ENCODE results near the gene ADIPOR2. TPM values are rescaled to one million over a fixed set of nuclear protein-coding genes. Genes with fewer than 3 reads are reported as not detected.

ADIPOR2 gene
- total RNA-seq, 4 donors from 2014 or later: 75.1 to 119 (median 93.4) TPM

DNA sequence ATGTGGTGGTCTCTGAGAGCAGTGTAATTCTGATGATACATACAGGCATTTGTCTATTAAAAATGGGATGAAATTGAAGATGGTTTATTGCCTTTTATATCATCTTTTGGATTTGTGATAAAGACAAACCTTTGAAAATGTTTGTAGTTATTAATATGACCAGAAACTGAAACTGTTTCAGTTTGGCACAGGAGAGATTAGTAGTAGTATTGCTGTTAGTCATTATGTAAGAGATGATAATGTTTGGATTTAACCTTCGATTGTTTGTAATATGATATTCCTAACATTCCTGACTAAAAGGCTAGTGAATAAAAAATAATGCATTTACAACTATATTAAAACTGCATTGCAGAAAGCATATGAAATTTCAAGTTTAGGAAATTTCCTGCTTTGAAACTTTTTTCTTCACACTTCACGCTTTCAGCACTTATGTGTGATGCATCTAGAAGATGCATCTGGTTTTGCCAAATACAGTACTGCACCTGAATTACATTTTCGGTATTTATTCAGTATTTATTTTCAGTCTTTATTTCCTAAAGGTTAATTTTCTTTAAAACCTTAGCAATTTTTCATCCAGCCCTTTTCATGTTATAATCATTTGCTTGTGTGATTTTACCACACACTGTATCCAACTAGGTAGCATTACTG, 25.5 kb downstream of the ADIPOR2 start:
- ATAC-seq (ENCODE audit: low FRiP score) (no peak), DNase-seq (ENCODE audit: low spot score) (no peak)
- TF ChIP-seq, protein P1, sequence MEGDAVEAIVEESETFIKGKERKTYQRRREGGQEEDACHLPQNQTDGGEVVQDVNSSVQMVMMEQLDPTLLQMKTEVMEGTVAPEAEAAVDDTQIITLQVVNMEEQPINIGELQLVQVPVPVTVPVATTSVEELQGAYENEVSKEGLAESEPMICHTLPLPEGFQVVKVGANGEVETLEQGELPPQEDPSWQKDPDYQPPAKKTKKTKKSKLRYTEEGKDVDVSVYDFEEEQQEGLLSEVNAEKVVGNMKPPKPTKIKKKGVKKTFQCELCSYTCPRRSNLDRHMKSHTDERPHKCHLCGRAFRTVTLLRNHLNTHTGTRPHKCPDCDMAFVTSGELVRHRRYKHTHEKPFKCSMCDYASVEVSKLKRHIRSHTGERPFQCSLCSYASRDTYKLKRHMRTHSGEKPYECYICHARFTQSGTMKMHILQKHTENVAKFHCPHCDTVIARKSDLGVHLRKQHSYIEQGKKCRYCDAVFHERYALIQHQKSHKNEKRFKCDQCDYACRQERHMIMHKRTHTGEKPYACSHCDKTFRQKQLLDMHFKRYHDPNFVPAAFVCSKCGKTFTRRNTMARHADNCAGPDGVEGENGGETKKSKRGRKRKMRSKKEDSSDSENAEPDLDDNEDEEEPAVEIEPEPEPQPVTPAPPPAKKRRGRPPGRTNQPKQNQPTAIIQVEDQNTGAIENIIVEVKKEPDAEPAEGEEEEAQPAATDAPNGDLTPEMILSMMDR (IDR thresholded peaks at IDR 0.05): no peak

DNA sequence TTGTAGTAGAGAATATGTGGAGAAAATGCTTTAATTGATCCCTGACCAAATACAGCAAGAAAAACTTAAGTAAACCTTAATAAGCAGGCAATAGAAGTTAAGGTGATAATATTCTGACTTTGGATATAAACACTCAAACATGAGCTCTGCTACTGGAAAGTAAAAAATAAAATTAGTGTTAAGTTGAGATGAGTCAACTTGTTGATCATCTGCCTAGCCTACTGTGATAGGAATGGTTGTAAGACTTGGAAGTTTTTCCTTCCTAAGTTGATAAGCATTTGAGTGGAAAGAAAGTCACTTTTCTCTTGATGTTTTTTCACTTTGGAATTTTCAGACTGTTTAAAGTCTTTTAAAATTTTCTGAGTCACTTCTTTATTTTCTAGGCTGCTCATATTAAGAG, 26.0 kb downstream of the ADIPOR2 start:
- ATAC-seq (ENCODE audit: low FRiP score) (no peak), DNase-seq (ENCODE audit: low spot score) (no peak)
- TF ChIP-seq, protein P1 (IDR thresholded peaks at IDR 0.05): no peak

DNA sequence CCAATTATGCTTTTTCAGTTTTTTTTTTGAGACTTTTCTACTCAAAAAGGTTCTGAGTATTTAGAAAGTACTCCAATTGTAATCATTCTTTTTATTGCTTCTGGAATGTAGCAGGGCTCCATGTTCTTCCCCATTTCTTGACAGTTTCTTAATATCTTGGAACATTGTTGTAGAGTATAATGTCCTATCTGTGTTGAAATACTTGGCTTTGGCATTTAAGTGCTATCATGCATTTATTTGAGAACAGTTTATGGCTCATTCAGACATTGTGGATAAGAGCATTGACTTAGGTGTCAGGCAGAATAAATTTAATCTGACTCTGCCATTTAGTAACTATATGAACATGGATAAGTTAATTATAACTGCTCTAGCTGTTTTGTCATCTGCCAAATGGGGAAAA, 28.3 kb downstream of the ADIPOR2 start:
- no peak for DNase-seq (ENCODE audit: low spot score)
- TF ChIP-seq, protein P1 (IDR thresholded peaks at IDR 0.05): no peak
- ATAC-seq (ENCODE audit: low FRiP score): no peak

DNA sequence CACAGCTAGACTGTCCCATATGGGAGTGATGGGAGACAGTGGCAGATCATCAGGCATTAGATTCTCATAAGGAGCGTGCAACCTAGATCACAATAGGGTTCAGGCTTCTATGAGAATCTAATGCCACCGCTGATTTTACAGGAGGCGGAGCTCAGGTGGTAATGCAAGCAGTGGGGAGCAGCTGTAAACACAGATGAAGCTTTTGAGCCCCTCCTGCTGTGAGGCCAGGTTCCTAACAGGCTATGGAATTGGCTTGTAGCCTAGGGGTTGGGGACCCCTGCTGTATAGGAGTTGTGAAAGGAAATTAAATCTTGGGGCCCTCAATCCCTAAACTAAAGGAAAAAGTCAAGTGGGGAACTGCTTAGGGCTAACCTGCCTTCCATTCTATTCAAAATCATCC, 29.6 kb downstream of the ADIPOR2 start:
- DNase-seq (ENCODE audit: low spot score) (no peak), ATAC-seq (ENCODE audit: low FRiP score) (no peak)
- TF ChIP-seq, protein P1 (IDR thresholded peaks at IDR 0.05): no peak

DNA sequence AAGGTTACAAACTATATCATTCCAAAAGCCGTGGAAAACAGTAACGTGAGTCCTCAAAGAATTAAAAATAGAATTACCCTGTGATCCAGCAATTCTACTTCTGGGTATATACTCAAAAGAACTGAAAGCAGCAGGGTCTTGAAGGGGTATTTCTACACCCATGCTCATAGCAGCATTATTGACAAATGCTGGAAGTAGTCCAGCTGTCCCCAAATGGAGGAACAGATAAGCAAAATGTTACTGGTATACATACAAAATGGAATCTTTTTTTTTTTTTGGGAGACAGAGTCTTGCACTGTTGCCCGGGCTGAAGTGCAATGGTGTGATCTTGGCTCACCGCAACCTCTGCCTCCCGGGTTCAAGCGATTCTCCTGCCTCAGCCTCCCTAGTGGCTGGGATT, 32.9 kb downstream of the ADIPOR2 start:
- TF ChIP-seq, protein P1 (IDR thresholded peaks at IDR 0.05): no peak
- DNase-seq (ENCODE audit: low spot score) (no peak), ATAC-seq (ENCODE audit: low FRiP score) (no peak)

DNA sequence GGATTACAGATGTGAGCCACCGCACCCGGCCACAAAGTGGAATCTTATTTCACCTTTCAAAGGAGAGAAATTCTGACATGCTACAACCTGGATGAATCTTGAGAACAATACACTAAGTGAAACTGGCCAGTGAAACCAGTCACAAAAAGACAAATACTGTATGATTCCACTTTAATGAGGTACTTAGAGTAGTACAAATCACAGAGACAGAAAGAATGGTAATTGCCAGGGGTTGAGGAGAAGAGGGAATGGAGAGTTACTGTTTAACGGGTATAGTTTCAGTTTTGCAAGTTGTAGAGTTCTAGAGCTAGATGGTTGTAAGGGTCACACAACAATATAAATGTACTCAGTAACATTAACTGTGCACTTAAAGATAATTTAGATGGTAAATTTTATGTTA, 33.4 kb downstream of the ADIPOR2 start:
- TF ChIP-seq, protein P1 (IDR thresholded peaks at IDR 0.05): no peak
- no peak for DNase-seq (ENCODE audit: low spot score)
- no peak for ATAC-seq (ENCODE audit: low FRiP score)

DNA sequence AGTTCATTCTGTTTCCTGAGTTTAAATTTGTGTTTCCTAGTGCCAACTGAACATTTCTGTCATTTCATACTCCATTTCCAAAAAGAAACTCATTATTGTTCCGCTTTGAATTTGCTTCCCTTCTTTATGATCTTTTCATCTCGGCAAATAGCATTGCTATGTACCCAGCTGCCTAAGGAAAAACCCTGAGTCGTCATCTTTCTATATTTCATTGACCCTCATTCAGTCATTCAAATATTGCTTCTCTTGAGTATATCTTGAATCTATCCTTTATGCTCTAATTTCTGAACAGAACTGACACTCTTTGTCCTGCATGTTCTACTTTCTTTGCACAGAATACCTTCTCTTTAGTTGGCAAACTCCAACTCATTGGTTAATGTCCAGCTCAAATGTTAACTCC, 35.9 kb downstream of the ADIPOR2 start:
- DNase-seq (ENCODE audit: low spot score) (no peak), ATAC-seq (ENCODE audit: low FRiP score) (no peak)
- TF ChIP-seq, protein P1 (IDR thresholded peaks at IDR 0.05): no peak
